H1 (cell line): ENCODE measurements around the gene SLC5A9. TPM values are rescaled to one million over a fixed set of nuclear protein-coding genes. Genes with fewer than 3 reads are reported as not detected.

Experiments used
- CBX8 ChIP-seq: fragments of 300-800, 300-1000 bp; sonication (generic); IDR thresholded peaks from 2 replicates; pipeline ENCODE4 v1.7.1; 2016; ENCODE audit warnings: low read depth, low read length, borderline replicate concordance
- CHD7 ChIP-seq: fragments of 300-600 bp; sonication (generic); IDR thresholded peaks from 2 replicates; pipeline ENCODE4 v1.7.1; 2012; ENCODE audit warnings: low read length, moderate library complexity, mild to moderate bottlenecking, inconsistent platforms; ENCODE audit not compliant: insufficient replicate concordance
- CTCF ChIP-seq, 3 experiments: IDR thresholded peaks; 1 replicate in 2 of 3; 2 replicates in 1 of 3; pipeline versions ENCODE4 v1.5.1 to v1.6.1; 2011; ENCODE audit warnings: low read length in 3 of 3, mild to moderate bottlenecking in 3 of 3, inconsistent platforms in 2 of 3, low read depth in 1 of 3, moderate library complexity in 1 of 3; ENCODE audit not compliant: insufficient read depth in 1 of 3; ENCODE audit errors: control extremely low read depth in 1 of 3
- EZH2 ChIP-seq: fragments of 200-600 bp; sonication (generic); IDR thresholded peaks from 2 replicates; pipeline ENCODE4 v1.7.1; 2012; ENCODE audit warnings: low read depth, mild to moderate bottlenecking, moderate library complexity, low read length, inconsistent platforms; ENCODE audit not compliant: severe bottlenecking
- KDM1A ChIP-seq: fragments of 200-600, 300-600 bp; sonication (generic); IDR thresholded peaks from 2 replicates; pipeline ENCODE4 v1.7.1; 2016; ENCODE audit warnings: mild to moderate bottlenecking, low read length, borderline replicate concordance
- RAD21 ChIP-seq, 2 experiments: IDR thresholded peaks in 1 of 2; conservative IDR thresholded peaks in 1 of 2; 2 replicates each; pipeline ENCODE4 v1.6.1; 2011; ENCODE audit warnings: low read depth in 2 of 2, low read length in 2 of 2, improper control_type of control experiment in 1 of 2, inconsistent platforms in 1 of 2, mild to moderate bottlenecking in 1 of 2, moderate library complexity in 1 of 2
- SP1 ChIP-seq: IDR thresholded peaks from 2 replicates; pipeline ENCODE4 v1.6.1; 2011; ENCODE audit warnings: low read depth, low read length
- SRF ChIP-seq: IDR thresholded peaks from 2 replicates; pipeline ENCODE4 v1.6.1; 2011; ENCODE audit warnings: mild to moderate bottlenecking, low read depth, low read length, moderate library complexity
- polyA plus RNA-seq, 7 experiments: library from polyadenylated mRNA; depleted of rRNA in 3 of 7; stranded (reverse) in 5 of 7; unstranded in 2 of 7; fragments of >200 nt in 5 of 7; fragments of 200-250 nt in 2 of 7; gene quantifications; 1 replicate in 5 of 7; 2 replicates in 1 of 7; 4 replicates in 1 of 7; pipeline versions ENCODE4 v1.2.1 to v1.2.3, GENCODE V29; 2011 to 2013; ENCODE audit warnings: missing spikeins in 2 of 7, mixed read lengths in 2 of 7
- total RNA-seq: library from RNA; stranded (reverse); fragmentation: NEBNext Ultra II Directional; extraction: Animal tissue kit (Norgen Biotek cat#: 25700); gene quantifications from 2 replicates; pipeline ENCODE4 v1.2.1, GENCODE V29; 2021

SLC5A9 gene
- total and polyA plus RNA-seq, 2 of the 8 experiments (the other 6 are each of a cell fraction or from before 2014, with no cell fraction given), result 0.03 TPM; not detected in 1

DNA sequence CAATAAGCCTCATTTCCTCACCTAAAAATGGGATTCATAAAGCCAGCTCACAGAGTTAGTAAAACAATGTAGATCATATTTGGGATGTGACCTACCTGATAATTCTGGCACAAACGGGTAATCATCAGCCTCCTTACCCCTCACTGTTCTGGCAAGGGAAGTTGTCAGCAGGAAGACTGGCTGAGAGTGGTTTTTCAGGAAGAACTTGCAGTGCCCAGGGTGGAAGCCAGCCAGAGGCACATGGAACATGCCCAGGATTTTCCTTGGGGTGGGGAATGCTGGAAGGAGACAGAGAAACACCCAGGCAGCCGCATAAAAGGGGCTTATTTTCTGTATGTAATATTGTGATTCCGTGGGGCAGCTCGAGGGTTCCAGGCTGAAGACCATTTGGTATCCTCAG, 7.7 kb upstream of the SLC5A9 start (continued):
- TF ChIP-seq CHD7 (no peak), SRF (no peak), CBX8 (no peak), EZH2 (no peak), CTCF (IDR thresholded peaks at IDR 0.05; ENCODE audit: control extremely low read depth in 1 of 3, insufficient read depth in 1 of 3, low read depth in 1 of 3, low read length in 3 of 3) (no peak), RAD21 (IDR thresholded peaks at IDR 0.05 in 1 of 2, conservative IDR thresholded peaks at IDR 0.05 in 1 of 2; ENCODE audit: low read depth in 2 of 2, low read length in 2 of 2) (no peak), SP1 (no peak), KDM1A (no peak)
